Hepatic stellate cell (primary cell): Measurements from ENCODE around the gene VSIG8.

ENCODE experiments used
- DNase-seq: peaks from one replicate; pipeline ENCODE4 v3.0.0; 2011; ENCODE audit warnings: low spot score

Gene VSIG8

GRCh38 chr1:159882527-159882862, 20.0 kb upstream of the VSIG8 start:
- no peak for DNase-seq

GRCh38 chr1:159881622-159882526, 19.4 kb upstream of the VSIG8 start:
- peak; percentile 80 for DNase-seq

- DNase-seq: no peak
Measured at GRCh38 chr1:159880430-159880829, 18.0 kb upstream of the VSIG8 start.

GRCh38 chr1:159879977-159880376, 17.5 kb upstream of the VSIG8 start:
- DNase-seq: peak; percentile 43

GRCh38 chr1:159879136-159879535, 16.7 kb upstream of the VSIG8 start:
- DNase-seq: no peak

- DNase-seq: no peak
Measured at GRCh38 chr1:159877695-159878444, 15.4 kb upstream of the VSIG8 start.

- DNase-seq: no peak
Measured at GRCh38 chr1:159873530-159874143, 11.2 kb upstream of the VSIG8 start.

- no peak for DNase-seq
Measured at GRCh38 chr1:159872891-159873290, 10.4 kb upstream of the VSIG8 start.

- DNase-seq: no peak
Measured at GRCh38 chr1:159870704-159871103, 8.2 kb upstream of the VSIG8 start.

- DNase-seq: no peak
Measured at GRCh38 chr1:159869607-159870006, 7.2 kb upstream of the VSIG8 start.

GRCh38 chr1:159869173-159869572, 6.7 kb upstream of the VSIG8 start:
- DNase-seq: peak; percentile 60

GRCh38 chr1:159868766-159869165, 6.3 kb upstream of the VSIG8 start:
- no peak for DNase-seq

- no peak for DNase-seq
Measured at GRCh38 chr1:159867664-159868026, 5.2 kb upstream of the VSIG8 start.

- DNase-seq: no peak
Measured at GRCh38 chr1:159866905-159867663, 4.6 kb upstream of the VSIG8 start.

GRCh38 chr1:159866066-159866465, 3.6 kb upstream of the VSIG8 start:
- DNase-seq: no peak

- DNase-seq: no peak
Measured at GRCh38 chr1:159864262-159864661, 1.8 kb upstream of the VSIG8 start.

GRCh38 chr1:159862031-159862430, 426 bp downstream of the VSIG8 start:
- DNase-seq: no peak

- no peak for DNase-seq
Measured at GRCh38 chr1:159861218-159861617, 1.2 kb downstream of the VSIG8 start.

- no peak for DNase-seq
Measured at GRCh38 chr1:159860456-159860855, 2.0 kb downstream of the VSIG8 start.

GRCh38 chr1:159859767-159860322, 2.6 kb downstream of the VSIG8 start:
- DNase-seq: no peak

- DNase-seq: no peak
Measured at GRCh38 chr1:159857889-159858288, 4.6 kb downstream of the VSIG8 start.

GRCh38 chr1:159856576-159856975, 5.9 kb downstream of the VSIG8 start:
- no peak for DNase-seq
